Endothelial cell of umbilical vein (primary cell): Measurements from ENCODE around the gene HOXA10. TPM values are rescaled to one million over a fixed set of nuclear protein-coding genes. Genes with fewer than 3 reads are reported as not detected.
A peak's percentile ranks its signal among the peaks of the same experiment; 100 is the strongest.

ENCODE experiments used
- BruUV-seq: library from RNA; stranded (reverse); fragments of 400-500 nt; replicated peaks from 2 replicates; lab custom pipeline; 2021; lab: Mats Ljungman, UMichigan
- CTCF ChIA-PET: fragments of 300-600, 350-600 bp; sonication (Branson Sonifier 250); formaldehyde crosslinking; loops from one replicate; lab custom pipeline; 2021; ENCODE audit warnings: antibody characterized with exemption, inconsistent platforms; lab: Charles Lee
- POLR2A ChIA-PET: fragments of 300-600, 350-600 bp; sonication (Branson Sonifier 250); formaldehyde crosslinking; loops from one replicate; lab custom pipeline; 2021; ENCODE audit warnings: antibody characterized with exemption, inconsistent platforms; lab: Charles Lee
- DNase-seq: peaks from one replicate; pipeline ENCODE4 v3.0.0-alpha.2; 2011; ENCODE audit warnings: low read depth, low spot score
- FAIRE-seq: peaks from 2 replicates; lab custom pipeline; 2011; peaks lifted over from hg19 to GRCh38; lab: Jason Lieb, UNC
- H2AFZ ChIP-seq: 2 replicates; pipeline ENCODE4 v1.6.0; 2012; ENCODE audit warnings: low read depth, low read length, control low read depth, inconsistent platforms
- H3K27ac ChIP-seq: 2 replicates; pipeline ENCODE4 v1.5.1; 2011; ENCODE audit warnings: low read depth, mild to moderate bottlenecking, control low read depth, low read length, moderate library complexity; ENCODE audit not compliant: insufficient read depth
- H3K27me3 ChIP-seq, 2 experiments: 2 replicates each; pipeline versions ENCODE4 v1.6.0 to v1.6.1; 2011; ENCODE audit warnings: low read length in 2 of 2, mixed read lengths in 1 of 2; ENCODE audit not compliant: control insufficient read depth in 2 of 2, insufficient read depth in 2 of 2
- H3K36me3 ChIP-seq, 2 experiments: 2 replicates in 1 of 2; 3 replicates in 1 of 2; pipeline ENCODE4 v1.5.1; 2011; ENCODE audit warnings: low read length in 2 of 2, mild to moderate bottlenecking in 1 of 2, moderate library complexity in 1 of 2; ENCODE audit not compliant: control insufficient read depth in 2 of 2, insufficient read depth in 2 of 2; ENCODE audit errors: extremely low read depth in 1 of 2
- H3K4me1 ChIP-seq: 3 replicates; pipeline ENCODE4 v1.5.1; 2011; ENCODE audit warnings: mild to moderate bottlenecking, low read length; ENCODE audit not compliant: control insufficient read depth, insufficient read depth; ENCODE audit errors: extremely low read depth
- H3K4me2 ChIP-seq: 2 replicates; pipeline ENCODE4 v1.6.1; 2011; ENCODE audit warnings: low read length, control low read depth, mixed read lengths; ENCODE audit not compliant: insufficient read depth
- H3K4me3 ChIP-seq, 3 experiments: fragments of 200-600 bp in 1 of 3; sonication (generic), shearing (Covaris generic) in 1 of 3; replicated peaks in 1 of 3; 2 replicates each; pipeline ENCODE4 v1.5.1; 2011 to 2016; ENCODE audit warnings: control low read depth in 3 of 3, low read length in 3 of 3, mild to moderate bottlenecking in 2 of 3, inconsistent platforms in 1 of 3, low read depth in 1 of 3, moderate library complexity in 1 of 3; ENCODE audit not compliant: insufficient read depth in 1 of 3
- H3K79me2 ChIP-seq: 2 replicates; pipeline ENCODE4 v1.6.0; 2012; ENCODE audit warnings: low read length, inconsistent platforms; ENCODE audit not compliant: control insufficient read depth, insufficient read depth
- H3K9ac ChIP-seq: replicated peaks from 2 replicates; pipeline ENCODE3; 2011; ENCODE audit warnings: low read length, control low read depth; ENCODE audit not compliant: insufficient read depth; ENCODE audit errors: extremely low read depth
- H3K9me1 ChIP-seq: replicated peaks from 3 replicates; pipeline ENCODE4 v1.6.0; 2011; ENCODE audit warnings: mild to moderate bottlenecking, low read length; ENCODE audit not compliant: control insufficient read depth, insufficient read depth; ENCODE audit errors: extremely low read depth
- H3K9me3 ChIP-seq: replicated peaks from 2 replicates; pipeline ENCODE4 v1.5.1; 2012; ENCODE audit warnings: low read length, inconsistent platforms; ENCODE audit not compliant: control insufficient read depth, insufficient read depth
- H4K20me1 ChIP-seq: replicated peaks from 2 replicates; pipeline ENCODE3; 2011; ENCODE audit warnings: mild to moderate bottlenecking, low read length; ENCODE audit not compliant: control insufficient read depth, insufficient read depth; ENCODE audit errors: extremely low read depth
- CTCF ChIP-seq, 2 donors: IDR thresholded peaks; 1 replicate in 1 of 2; 2 replicates in 1 of 2; pipeline ENCODE4 v1.5.1; 2011; ENCODE audit warnings: low read length in 2 of 2, mild to moderate bottlenecking in 2 of 2, moderate library complexity in 2 of 2, control low read depth in 1 of 2, inconsistent platforms in 1 of 2, low read depth in 1 of 2; ENCODE audit not compliant: insufficient read depth in 1 of 2; ENCODE audit errors: extremely low read depth in 1 of 2
- EZH2 ChIP-seq: IDR thresholded peaks from 2 replicates; pipeline ENCODE4 v1.6.1; 2012; ENCODE audit warnings: borderline replicate concordance, low read depth, mild to moderate bottlenecking, moderate library complexity, low read length, inconsistent platforms; ENCODE audit not compliant: severe bottlenecking
- FOS ChIP-seq: IDR thresholded peaks from 2 replicates; pipeline ENCODE4 v1.6.1; 2011; ENCODE audit warnings: mild to moderate bottlenecking, low read length, moderate library complexity, borderline replicate concordance; ENCODE audit not compliant: insufficient read depth
- GATA2 ChIP-seq: IDR thresholded peaks from 2 replicates; pipeline ENCODE4 v1.7.0; 2011; ENCODE audit warnings: low read depth, mild to moderate bottlenecking, moderate library complexity, mixed read lengths, low read length; ENCODE audit not compliant: insufficient read length, insufficient read depth
- JUN ChIP-seq: IDR thresholded peaks from 2 replicates; pipeline ENCODE4 v1.6.1; 2011; ENCODE audit warnings: borderline replicate concordance, low read depth; ENCODE audit not compliant: insufficient read length, insufficient read depth
- MAX ChIP-seq: IDR thresholded peaks from 2 replicates; pipeline ENCODE4 v1.6.1; 2011; ENCODE audit not compliant: insufficient read depth, insufficient read length
- MYC ChIP-seq: IDR thresholded peaks from one replicate; pipeline ENCODE4 v1.6.1; 2011; ENCODE audit warnings: mild to moderate bottlenecking, low read depth, low read length
- POLR2A ChIP-seq: IDR thresholded peaks from 2 replicates; pipeline ENCODE4 v1.6.1; 2012; ENCODE audit warnings: low read depth, mild to moderate bottlenecking, control low read depth, low read length
- POLR2AphosphoS5 ChIP-seq: IDR thresholded peaks from 2 replicates; pipeline ENCODE4 v1.6.1; 2012; ENCODE audit warnings: low read depth, mild to moderate bottlenecking, control low read depth, low read length, moderate library complexity; ENCODE audit not compliant: insufficient read depth
- dilution Hi-C: fragments of 300-500 bp; cut with MboI; formaldehyde crosslinking; loops from one replicate; pipeline ENCODE4 v1.15.0; 2019; ENCODE audit warnings: low sequenced_read_pairs; ENCODE audit not compliant: extremely low pct_ligation_motif_present
- intact Hi-C: fragments of 100-400 bp; cut with micrococcal nuclease; formaldehyde crosslinking; loops from one replicate; pipeline ENCODE4 v1.10.0; 2022
- polyA plus RNA-seq, 4 experiments: library from polyadenylated mRNA; depleted of rRNA in 3 of 4; stranded (reverse) in 3 of 4; unstranded in 1 of 4; fragments of >200 nt; gene quantifications; 2 replicates each; pipeline versions ENCODE4 v1.2.1 to v1.2.3, GENCODE V29; 2011 to 2012; ENCODE audit warnings: missing spikeins in 1 of 4
- total RNA-seq: library from RNA; stranded (reverse); gene quantifications from 2 replicates; pipeline ENCODE4 v1.2.3, GENCODE V29; 2021

The HOXA10 gene
- total and polyA plus RNA-seq, 2 donors (not counting 3 experiments of a cell fraction or from before 2014, with no cell fraction given), result 24.4 to 30.3 TPM

GRCh38 chr7:27173511-27173955 is 587 bp downstream of the HOXA10 start:
- no TSS peak for BruUV-seq

GRCh38 chr7:27172823-27173510 is 1.2 kb downstream of the HOXA10 start:
- FAIRE-seq, result no peak
- ChIA-PET CTCF (interaction anchor here (0.9 to 8.0 kb wide), 7 partner anchors 10 to 27 kb away, joined by 3 to 81 read pairs (median 6); partner anchors contain the start of genes HOXA11, HOXA3 and HOXA7), POLR2A (interaction anchor here (1.0 to 1.6 kb wide), 3 partner anchors 11 to 20 kb away, joined by 3 to 5 read pairs (median 4); partner anchors contain the start of genes HOXA11 and HOXA3)
- Histone ChIP-seq H4K20me1 (no peaks in the 10 kb centered on the region), H3K27me3 (no peaks in the 10 kb centered on the region), H2AFZ (no peak overlapping the region), H3K9ac (peak overlapping the region; percentile 91), H3K4me2 (peak overlapping the region; percentile 98), H3K4me3 (peak overlapping the region; percentile 35 to 88 (median 59)), H3K9me1 (no peaks in the 10 kb centered on the region), H3K36me3 (no peaks in the 10 kb centered on the region), H3K79me2 (peaks cover 100% of the 10 kb centered on the region), H3K9me3 (no peaks in the 10 kb centered on the region), H3K27ac (peak overlapping the region; percentile 96), H3K4me1 (peaks cover 57% of the 10 kb centered on the region)
- dilution Hi-C loops, result loop anchor here (25.0 kb wide), 1 partner anchor 986 kb away; no protein-coding TSS in a partner anchor
- intact Hi-C loops, result no loop called here
- no TSS peak for BruUV-seq
- TF ChIP-seq EZH2 (no peak), JUN (no peak), POLR2A (no peak), POLR2AphosphoS5 (no peak), MAX (no peak), FOS (no peak), GATA2 (no peak), CTCF (IDR thresholded peaks at IDR 0.05; ENCODE audit: extremely low read depth in 1 of 2, insufficient read depth in 1 of 2, low read depth in 1 of 2, low read length in 2 of 2) (no peak), MYC (no peak)
- peak; percentile 64 for DNase-seq

More at GRCh38 chr7:27173511-27173955, 587 bp downstream of the HOXA10 start:
- peaks cover 61% of the 10 kb centered on the region for H3K4me1 ChIP-seq
- H3K9ac ChIP-seq, result peak overlapping the region; percentile 91
- H3K9me3 ChIP-seq, result no peaks in the 10 kb centered on the region
- no peaks in the 10 kb centered on the region for H3K9me1 ChIP-seq
- peak; percentile 26 for DNase-seq
- POLR2A ChIA-PET, result interaction anchor here (1.0 to 1.2 kb wide), 2 partner anchors 11 to 12 kb away, joined by 3 to 5 read pairs; partner anchors contain the start of gene HOXA11
- H3K27me3 ChIP-seq, result no peaks in the 10 kb centered on the region
- peak overlapping the region; percentile 96 for H3K27ac ChIP-seq
- H2AFZ ChIP-seq, result no peak overlapping the region
- H3K4me3 ChIP-seq, result peak overlapping the region; percentile 35 to 88 (median 59)
- dilution Hi-C loops, result loop anchor here (25.0 kb wide), 1 partner anchor 986 kb away; no protein-coding TSS in a partner anchor
- FAIRE-seq, result no peak
- intact Hi-C loops, result no loop called here
- TF ChIP-seq FOS, result no peak
- TF ChIP-seq MYC, result no peak
- TF ChIP-seq EZH2, result no peak
- no peak for TF ChIP-seq GATA2
- H3K36me3 ChIP-seq, result no peaks in the 10 kb centered on the region
- H4K20me1 ChIP-seq, result no peaks in the 10 kb centered on the region
- peak overlapping the region; percentile 98 for H3K4me2 ChIP-seq
- CTCF ChIA-PET, result interaction anchor here (0.9 to 8.0 kb wide), 7 partner anchors 11 to 28 kb away, joined by 3 to 81 read pairs (median 6); partner anchors contain the start of genes HOXA11, HOXA3 and HOXA7
- H3K79me2 ChIP-seq, result peaks cover 100% of the 10 kb centered on the region
